ENCODE results near the gene RAB3D.

DNA sequence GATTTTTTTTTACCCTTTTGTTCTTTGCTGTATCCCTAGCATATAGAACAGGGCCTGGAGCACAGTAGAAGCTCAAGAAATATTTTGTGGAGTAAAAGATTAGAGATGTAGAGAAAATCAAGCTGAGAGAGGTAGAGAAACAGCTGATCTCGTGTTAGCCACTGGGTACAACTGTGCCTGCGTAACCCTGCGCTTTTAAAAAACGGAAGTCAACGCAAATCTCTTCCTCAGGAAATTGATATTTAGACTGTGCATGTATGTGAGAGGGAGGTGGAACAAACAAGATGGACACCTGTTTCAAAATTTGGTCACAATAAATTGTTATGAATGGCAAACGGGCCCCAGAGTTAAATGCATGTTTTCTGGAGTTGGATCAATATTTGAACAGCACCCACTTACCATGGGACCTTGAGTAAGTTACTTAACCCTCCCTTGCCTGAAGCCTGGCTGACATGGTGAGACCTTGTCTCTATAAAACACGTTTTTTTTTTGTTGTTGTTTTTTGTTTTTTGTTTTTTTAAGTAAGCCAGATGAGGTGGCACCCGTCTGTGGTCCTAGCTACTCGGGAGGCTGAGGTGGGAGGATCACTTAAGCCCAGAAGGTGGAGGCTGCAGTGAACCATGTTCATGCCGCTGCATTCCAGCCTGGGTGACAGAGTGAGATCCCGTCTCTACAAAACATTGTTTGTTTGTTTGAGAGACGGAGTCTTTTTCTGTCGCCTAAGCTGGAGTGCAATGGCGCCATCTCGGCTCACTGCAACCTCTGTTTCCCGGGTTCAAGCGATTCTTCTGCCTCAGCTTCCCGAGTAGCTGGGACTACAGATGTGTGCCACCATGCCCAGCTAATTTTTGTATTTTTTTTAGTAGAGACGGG lies 47.9 kb upstream of the RAB3D start:
- TF ChIP-seq POLR2AphosphoS5 (IDR thresholded peaks at IDR 0.05; ENCODE audit: low read depth, low read length) (no peak), FOXP2 (optimal IDR thresholded peaks at IDR 0.05; ENCODE audit: borderline replicate concordance, extremely low read depth, extremely low read length, insufficient read depth) (no peak)
- TF ChIP-seq, protein P1, sequence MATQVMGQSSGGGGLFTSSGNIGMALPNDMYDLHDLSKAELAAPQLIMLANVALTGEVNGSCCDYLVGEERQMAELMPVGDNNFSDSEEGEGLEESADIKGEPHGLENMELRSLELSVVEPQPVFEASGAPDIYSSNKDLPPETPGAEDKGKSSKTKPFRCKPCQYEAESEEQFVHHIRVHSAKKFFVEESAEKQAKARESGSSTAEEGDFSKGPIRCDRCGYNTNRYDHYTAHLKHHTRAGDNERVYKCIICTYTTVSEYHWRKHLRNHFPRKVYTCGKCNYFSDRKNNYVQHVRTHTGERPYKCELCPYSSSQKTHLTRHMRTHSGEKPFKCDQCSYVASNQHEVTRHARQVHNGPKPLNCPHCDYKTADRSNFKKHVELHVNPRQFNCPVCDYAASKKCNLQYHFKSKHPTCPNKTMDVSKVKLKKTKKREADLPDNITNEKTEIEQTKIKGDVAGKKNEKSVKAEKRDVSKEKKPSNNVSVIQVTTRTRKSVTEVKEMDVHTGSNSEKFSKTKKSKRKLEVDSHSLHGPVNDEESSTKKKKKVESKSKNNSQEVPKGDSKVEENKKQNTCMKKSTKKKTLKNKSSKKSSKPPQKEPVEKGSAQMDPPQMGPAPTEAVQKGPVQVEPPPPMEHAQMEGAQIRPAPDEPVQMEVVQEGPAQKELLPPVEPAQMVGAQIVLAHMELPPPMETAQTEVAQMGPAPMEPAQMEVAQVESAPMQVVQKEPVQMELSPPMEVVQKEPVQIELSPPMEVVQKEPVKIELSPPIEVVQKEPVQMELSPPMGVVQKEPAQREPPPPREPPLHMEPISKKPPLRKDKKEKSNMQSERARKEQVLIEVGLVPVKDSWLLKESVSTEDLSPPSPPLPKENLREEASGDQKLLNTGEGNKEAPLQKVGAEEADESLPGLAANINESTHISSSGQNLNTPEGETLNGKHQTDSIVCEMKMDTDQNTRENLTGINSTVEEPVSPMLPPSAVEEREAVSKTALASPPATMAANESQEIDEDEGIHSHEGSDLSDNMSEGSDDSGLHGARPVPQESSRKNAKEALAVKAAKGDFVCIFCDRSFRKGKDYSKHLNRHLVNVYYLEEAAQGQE (IDR thresholded peaks at IDR 0.05; ENCODE audit: insufficient read depth in 1 of 2, low read depth in 2 of 2, low read length in 2 of 2): no peak
